SK-N-SH (cell line): ENCODE data around the gene SH3BP4. TPM values are rescaled to one million over a fixed set of nuclear protein-coding genes. Genes with fewer than 3 reads are reported as not detected.

Source experiments
- CHD2 ChIP-seq: fragments of 150-350 bp; IDR thresholded peaks from 2 replicates; pipeline ENCODE4 v1.6.1; 2018; ENCODE audit warnings: low read length; ENCODE audit not compliant: partially characterized antibody
- EP300 ChIP-seq, 2 experiments: IDR thresholded peaks; 2 replicates each; pipeline versions ENCODE4 v1.4.0 to v1.6.1; 2012; ENCODE audit warnings: borderline replicate concordance in 1 of 2, low read depth in 1 of 2, low read length in 1 of 2
- EZH2phosphoT487 ChIP-seq: fragments of 200-600 bp; sonication (generic); IDR thresholded peaks from 2 replicates; pipeline ENCODE4 v1.6.1; 2017; ENCODE audit warnings: low read depth, mixed run types, mild to moderate bottlenecking, antibody characterized with exemption, moderate library complexity, borderline replicate concordance
- FOSL2 ChIP-seq: IDR thresholded peaks from 2 replicates; pipeline ENCODE4 v1.4.0; 2012; ENCODE audit warnings: low read depth, mild to moderate bottlenecking, moderate library complexity, borderline replicate concordance
- FOXJ3 ChIP-seq: sonication (generic); formaldehyde crosslinking; IDR thresholded peaks from 2 replicates; pipeline ENCODE4 v1.5.1; 2020; ENCODE audit warnings: mild to moderate bottlenecking, missing genetic modification reagents
- FOXM1 ChIP-seq: IDR thresholded peaks from 2 replicates; pipeline ENCODE4 v1.4.0; 2012; ENCODE audit warnings: low read depth, mild to moderate bottlenecking
- GABPA ChIP-seq: IDR thresholded peaks from 2 replicates; pipeline ENCODE4 v1.4.0; 2012; ENCODE audit warnings: low read depth, mild to moderate bottlenecking
- JUND ChIP-seq: IDR thresholded peaks from 2 replicates; pipeline ENCODE4 v1.4.0; 2012
- MEF2A ChIP-seq: IDR thresholded peaks from 2 replicates; pipeline ENCODE4 v1.4.0; 2012; ENCODE audit warnings: low read depth, borderline replicate concordance
- NFIC ChIP-seq: IDR thresholded peaks from 2 replicates; pipeline ENCODE4 v1.4.0; 2012; ENCODE audit warnings: borderline replicate concordance
- RAD21 ChIP-seq: IDR thresholded peaks from 2 replicates; pipeline ENCODE4 v1.6.1; 2012; ENCODE audit warnings: mild to moderate bottlenecking, low read length
- RCOR1 ChIP-seq: fragments of 150-350 bp; IDR thresholded peaks from 2 replicates; pipeline ENCODE4 v1.6.1; 2017; ENCODE audit warnings: antibody characterized with exemption, low read length
- REST ChIP-seq: IDR thresholded peaks from 2 replicates; pipeline ENCODE4 v1.6.1; 2012; ENCODE audit warnings: mild to moderate bottlenecking, low read depth, low read length, moderate library complexity
- RFX5 ChIP-seq: IDR thresholded peaks from 2 replicates; pipeline ENCODE4 v1.6.1; 2012; ENCODE audit warnings: mild to moderate bottlenecking, improper control_type of control experiment, low read length
- RXRA ChIP-seq: IDR thresholded peaks from 2 replicates; pipeline ENCODE4 v1.4.0; 2012; ENCODE audit warnings: low read depth, mild to moderate bottlenecking, borderline replicate concordance
- SIN3A ChIP-seq: IDR thresholded peaks from 2 replicates; pipeline ENCODE4 v1.6.1; 2012; ENCODE audit warnings: low read depth, mild to moderate bottlenecking, low read length, moderate library complexity, borderline replicate concordance
- SMC3 ChIP-seq: IDR thresholded peaks from 2 replicates; pipeline ENCODE4 v1.6.1; 2012; ENCODE audit warnings: low read depth, low read length, improper control_type of control experiment
- TCF12 ChIP-seq: IDR thresholded peaks from 2 replicates; pipeline ENCODE4 v1.4.0; 2012
- TEAD4 ChIP-seq: IDR thresholded peaks from 2 replicates; pipeline ENCODE4 v1.4.0; 2012; ENCODE audit warnings: mild to moderate bottlenecking, borderline replicate concordance; ENCODE audit not compliant: insufficient read depth
- YY1 ChIP-seq: IDR thresholded peaks from 2 replicates; pipeline ENCODE4 v1.4.0; 2012; ENCODE audit warnings: low read depth, mild to moderate bottlenecking
- polyA plus RNA-seq, 3 experiments: library from polyadenylated mRNA; depleted of rRNA; stranded (reverse); fragments of >200 nt; gene quantifications; 2 replicates each; pipeline ENCODE4 v1.2.3, GENCODE V29; 2012
- TF ChIP-seq, protein P1 (sequence below): fragments of 200-600 bp; sonication (generic); IDR thresholded peaks from 2 replicates; pipeline ENCODE4 v1.6.1; 2017; ENCODE audit warnings: antibody characterized with exemption, mild to moderate bottlenecking, moderate library complexity
- TF ChIP-seq, protein P2 (sequence below): IDR thresholded peaks from 2 replicates; pipeline ENCODE4 v1.4.0; 2012; ENCODE audit warnings: low read depth, borderline replicate concordance
- TF ChIP-seq, protein P3 (sequence below): fragments of 150-350 bp; IDR thresholded peaks from 2 replicates; pipeline ENCODE4 v1.6.1; 2016; ENCODE audit warnings: mild to moderate bottlenecking, low read depth, low read length

Gene SH3BP4
- polyA plus RNA-seq, 1 of the 3 experiments (the other 2 are of a cell fraction), result 27.7 TPM

GRCh38 chr2:234981197-234982095 lies 29.6 kb downstream of the SH3BP4 start (continued):
- TF ChIP-seq, protein P1, sequence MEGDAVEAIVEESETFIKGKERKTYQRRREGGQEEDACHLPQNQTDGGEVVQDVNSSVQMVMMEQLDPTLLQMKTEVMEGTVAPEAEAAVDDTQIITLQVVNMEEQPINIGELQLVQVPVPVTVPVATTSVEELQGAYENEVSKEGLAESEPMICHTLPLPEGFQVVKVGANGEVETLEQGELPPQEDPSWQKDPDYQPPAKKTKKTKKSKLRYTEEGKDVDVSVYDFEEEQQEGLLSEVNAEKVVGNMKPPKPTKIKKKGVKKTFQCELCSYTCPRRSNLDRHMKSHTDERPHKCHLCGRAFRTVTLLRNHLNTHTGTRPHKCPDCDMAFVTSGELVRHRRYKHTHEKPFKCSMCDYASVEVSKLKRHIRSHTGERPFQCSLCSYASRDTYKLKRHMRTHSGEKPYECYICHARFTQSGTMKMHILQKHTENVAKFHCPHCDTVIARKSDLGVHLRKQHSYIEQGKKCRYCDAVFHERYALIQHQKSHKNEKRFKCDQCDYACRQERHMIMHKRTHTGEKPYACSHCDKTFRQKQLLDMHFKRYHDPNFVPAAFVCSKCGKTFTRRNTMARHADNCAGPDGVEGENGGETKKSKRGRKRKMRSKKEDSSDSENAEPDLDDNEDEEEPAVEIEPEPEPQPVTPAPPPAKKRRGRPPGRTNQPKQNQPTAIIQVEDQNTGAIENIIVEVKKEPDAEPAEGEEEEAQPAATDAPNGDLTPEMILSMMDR, result no peak
- TF ChIP-seq RFX5 (no peak), JUND (peak; percentile 98), CHD2 (no peak), GABPA (0 out of 2 replicates have a peak, but pooled peaks have one; percentile 26), SIN3A (peak; percentile 88; the same call in 1 of the 2 replicates), RXRA (peak; percentile 98), TCF12 (peak; percentile 100), SMC3 (peak; percentile 18; the same call in 1 of the 2 replicates), FOSL2 (peak; percentile 99), EP300 (IDR thresholded peaks at IDR 0.05; ENCODE audit: borderline replicate concordance in 1 of 2, low read depth in 1 of 2, low read length in 1 of 2) (peak; percentile 78 to 100), FOXM1 (peak; percentile 96), TEAD4 (peak; percentile 100), NFIC (peak; percentile 98), EZH2phosphoT487 (no peak), RCOR1 (no peak), MEF2A (peak; percentile 99), FOXJ3 (no peak), YY1 (0 out of 2 replicates have a peak, but pooled peaks have one; percentile 63), RAD21 (no peak; the same call in 1 of the 2 replicates), REST (no peak; the same call in 1 of the 2 replicates)
- TF ChIP-seq, protein P2, sequence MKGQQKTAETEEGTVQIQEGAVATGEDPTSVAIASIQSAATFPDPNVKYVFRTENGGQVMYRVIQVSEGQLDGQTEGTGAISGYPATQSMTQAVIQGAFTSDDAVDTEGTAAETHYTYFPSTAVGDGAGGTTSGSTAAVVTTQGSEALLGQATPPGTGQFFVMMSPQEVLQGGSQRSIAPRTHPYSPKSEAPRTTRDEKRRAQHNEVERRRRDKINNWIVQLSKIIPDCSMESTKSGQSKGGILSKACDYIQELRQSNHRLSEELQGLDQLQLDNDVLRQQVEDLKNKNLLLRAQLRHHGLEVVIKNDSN, result peak; percentile 49; the same call in 1 of the 2 replicates
- TF ChIP-seq, protein P3, sequence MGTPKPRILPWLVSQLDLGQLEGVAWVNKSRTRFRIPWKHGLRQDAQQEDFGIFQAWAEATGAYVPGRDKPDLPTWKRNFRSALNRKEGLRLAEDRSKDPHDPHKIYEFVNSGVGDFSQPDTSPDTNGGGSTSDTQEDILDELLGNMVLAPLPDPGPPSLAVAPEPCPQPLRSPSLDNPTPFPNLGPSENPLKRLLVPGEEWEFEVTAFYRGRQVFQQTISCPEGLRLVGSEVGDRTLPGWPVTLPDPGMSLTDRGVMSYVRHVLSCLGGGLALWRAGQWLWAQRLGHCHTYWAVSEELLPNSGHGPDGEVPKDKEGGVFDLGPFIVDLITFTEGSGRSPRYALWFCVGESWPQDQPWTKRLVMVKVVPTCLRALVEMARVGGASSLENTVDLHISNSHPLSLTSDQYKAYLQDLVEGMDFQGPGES, result no peak
